HEK293 (cell line): Measurements from ENCODE around the gene FSHR.

Experiments
- CTCF ChIA-PET: fragments of 350-600 bp; formaldehyde crosslinking; extraction: SDS; loops from one replicate; lab custom pipeline; 2021; ENCODE audit warnings: antibody characterized with exemption; lab: Yijun Ruan, JAX
- POLR2A ChIA-PET: fragments of 300-600 bp; formaldehyde crosslinking; extraction: SDS; loops from one replicate; lab custom pipeline; 2020; ENCODE audit warnings: antibody characterized with exemption, inconsistent platforms; lab: Yijun Ruan, JAX
- H3K27ac ChIP-seq: fragments of 200-500 bp; sonication (Bioruptor generic); 2 replicates; pipeline ENCODE4 v1.5.1; 2014; ENCODE audit warnings: low read depth, low read length, control low read depth, inconsistent platforms; ENCODE audit errors: extremely low read depth
- H3K36me3 ChIP-seq, 2 experiments: fragments of 200-500 bp in 1 of 2; sonication (Bioruptor generic) in 1 of 2; 1 replicate in 1 of 2; 2 replicates in 1 of 2; pipeline ENCODE4 v1.5.1; 2014 to 2017; ENCODE audit warnings: inconsistent platforms in 2 of 2, low read length in 2 of 2; ENCODE audit not compliant: control insufficient read depth in 2 of 2, insufficient read depth in 1 of 2
- H3K4me1 ChIP-seq: fragments of 200-500 bp; sonication (Bioruptor generic); 2 replicates; pipeline ENCODE4 v1.5.1; 2014; ENCODE audit warnings: mild to moderate bottlenecking, low read length, inconsistent platforms; ENCODE audit not compliant: control insufficient read depth, insufficient read depth
- H3K4me3 ChIP-seq: 2 replicates; pipeline ENCODE4 v1.5.1; 2011; ENCODE audit warnings: low read depth, mild to moderate bottlenecking, control low read depth, low read length, moderate library complexity
- H3K9me3 ChIP-seq: fragments of 200-500 bp; sonication (Bioruptor generic); 2 replicates; pipeline ENCODE4 v1.5.1; 2014; ENCODE audit warnings: low read depth, low read length, inconsistent platforms; ENCODE audit not compliant: control insufficient read depth, insufficient read depth
- CTCF ChIP-seq: fragments of 450-650 bp; formaldehyde crosslinking; IDR thresholded peaks from 2 replicates; pipeline ENCODE4 v1.5.1; 2016; ENCODE audit warnings: missing biosample characterization, missing genetic modification characterization
- FEZF1 ChIP-seq: fragments of 450-650 bp; formaldehyde crosslinking; IDR thresholded peaks from 2 replicates; pipeline ENCODE4 v1.5.1; 2016; ENCODE audit warnings: missing biosample characterization, missing genetic modification characterization
- REPIN1 ChIP-seq: fragments of 450-650 bp; formaldehyde crosslinking; IDR thresholded peaks from 2 replicates; pipeline ENCODE4 v1.5.1; 2017; ENCODE audit warnings: missing biosample characterization, missing genetic modification characterization, low read depth
- TSHZ1 ChIP-seq: fragments of 450-650 bp; formaldehyde crosslinking; IDR thresholded peaks from 2 replicates; pipeline ENCODE4 v1.5.1; 2016; ENCODE audit warnings: missing biosample characterization, missing genetic modification characterization, borderline replicate concordance
- ZBTB20 ChIP-seq: fragments of 450-650 bp; formaldehyde crosslinking; IDR thresholded peaks from 2 replicates; pipeline ENCODE4 v1.5.1; 2016; ENCODE audit warnings: missing biosample characterization, missing genetic modification characterization
- ZFP41 ChIP-seq: fragments of 450-650 bp; formaldehyde crosslinking; IDR thresholded peaks from 2 replicates; pipeline ENCODE4 v1.5.1; 2016; ENCODE audit warnings: missing biosample characterization, missing genetic modification characterization, borderline replicate concordance
- ZFP69B ChIP-seq: fragments of 450-650 bp; formaldehyde crosslinking; IDR thresholded peaks from 2 replicates; pipeline ENCODE4 v1.5.1; 2016; ENCODE audit warnings: missing biosample characterization, missing genetic modification characterization
- ZNF19 ChIP-seq: fragments of 450-650 bp; formaldehyde crosslinking; IDR thresholded peaks from 2 replicates; pipeline ENCODE4; 2016; ENCODE audit warnings: missing biosample characterization, missing genetic modification characterization, low read depth
- ZNF214 ChIP-seq: fragments of 450-650 bp; formaldehyde crosslinking; IDR thresholded peaks from 2 replicates; pipeline ENCODE4 v1.5.1; 2017; ENCODE audit warnings: missing biosample characterization, mild to moderate bottlenecking, missing genetic modification characterization, borderline replicate concordance
- ZNF223 ChIP-seq: fragments of 450-650 bp; formaldehyde crosslinking; IDR thresholded peaks from 2 replicates; pipeline ENCODE4 v1.5.1; 2016; ENCODE audit warnings: missing biosample characterization, missing genetic modification characterization
- ZNF23 ChIP-seq: fragments of 450-650 bp; formaldehyde crosslinking; IDR thresholded peaks from 2 replicates; pipeline ENCODE4 v1.5.1; 2016; ENCODE audit warnings: missing biosample characterization, missing genetic modification characterization, borderline replicate concordance
- ZNF24 ChIP-seq: fragments of 450-650 bp; formaldehyde crosslinking; IDR thresholded peaks from 2 replicates; pipeline ENCODE4 v1.5.1; 2016; ENCODE audit warnings: missing biosample characterization, missing genetic modification characterization
- ZNF391 ChIP-seq: fragments of 450-650 bp; formaldehyde crosslinking; IDR thresholded peaks from 2 replicates; pipeline ENCODE4 v1.5.1; 2016; ENCODE audit warnings: low read depth, missing biosample characterization, missing genetic modification characterization, borderline replicate concordance
- ZNF600 ChIP-seq: fragments of 450-650 bp; formaldehyde crosslinking; IDR thresholded peaks from 2 replicates; pipeline ENCODE4 v1.5.1; 2016; ENCODE audit warnings: missing biosample characterization, missing genetic modification characterization
- ZNF629 ChIP-seq: fragments of 450-650 bp; formaldehyde crosslinking; IDR thresholded peaks from 2 replicates; pipeline ENCODE4 v1.5.1; 2017; ENCODE audit warnings: missing biosample characterization, missing genetic modification characterization
- ZNF645 ChIP-seq: fragments of 450-650 bp; formaldehyde crosslinking; IDR thresholded peaks from 2 replicates; pipeline ENCODE4; 2016; ENCODE audit warnings: missing biosample characterization, missing genetic modification characterization
- ZNF658 ChIP-seq: fragments of 450-650 bp; formaldehyde crosslinking; IDR thresholded peaks from 2 replicates; pipeline ENCODE4; 2016; ENCODE audit warnings: missing biosample characterization, missing genetic modification characterization
- ZNF664 ChIP-seq: fragments of 450-650 bp; formaldehyde crosslinking; IDR thresholded peaks from 2 replicates; pipeline ENCODE4 v1.5.1; 2016; ENCODE audit warnings: missing biosample characterization, missing genetic modification characterization
- ZSCAN30 ChIP-seq: fragments of 450-650 bp; IDR thresholded peaks from 2 replicates; pipeline ENCODE4 v1.5.1; 2018; ENCODE audit warnings: missing biosample characterization, mild to moderate bottlenecking, missing genetic modification characterization, moderate library complexity
- ZXDB ChIP-seq: fragments of 450-650 bp; formaldehyde crosslinking; IDR thresholded peaks from 2 replicates; pipeline ENCODE4 v1.5.1; 2016; ENCODE audit warnings: missing biosample characterization, missing genetic modification characterization

The FSHR gene

DNA sequence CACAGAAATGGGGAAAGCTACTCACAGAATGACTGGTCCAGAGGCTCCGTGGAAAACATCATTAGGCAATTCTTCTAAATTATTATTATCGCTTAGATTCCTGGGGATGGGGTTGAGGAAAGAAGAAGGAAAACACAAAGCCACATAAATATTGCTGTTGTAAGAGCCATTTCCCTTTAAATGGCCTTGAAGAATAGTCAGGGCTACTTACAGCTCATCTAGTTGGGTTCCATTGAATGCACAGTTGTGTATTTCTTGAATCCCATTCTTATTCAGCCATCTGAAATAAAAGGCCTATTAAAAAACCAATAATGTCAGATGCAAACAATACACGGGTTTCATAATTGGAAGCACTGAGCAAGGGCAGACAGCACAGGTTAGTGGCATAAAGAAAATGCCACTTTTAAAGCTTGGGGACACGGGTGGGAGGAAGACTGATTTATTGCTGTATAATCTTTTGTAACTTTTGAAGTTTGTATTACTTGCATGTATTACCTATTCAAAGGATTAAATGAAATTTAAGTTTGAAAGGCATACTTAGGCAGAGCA is 171.4 kb downstream of the FSHR start (continued):
- TF ChIP-seq TSHZ1 (tag by site-specific recombination) (no peak), ZNF19 (tag by site-specific recombination) (no peak)

DNA sequence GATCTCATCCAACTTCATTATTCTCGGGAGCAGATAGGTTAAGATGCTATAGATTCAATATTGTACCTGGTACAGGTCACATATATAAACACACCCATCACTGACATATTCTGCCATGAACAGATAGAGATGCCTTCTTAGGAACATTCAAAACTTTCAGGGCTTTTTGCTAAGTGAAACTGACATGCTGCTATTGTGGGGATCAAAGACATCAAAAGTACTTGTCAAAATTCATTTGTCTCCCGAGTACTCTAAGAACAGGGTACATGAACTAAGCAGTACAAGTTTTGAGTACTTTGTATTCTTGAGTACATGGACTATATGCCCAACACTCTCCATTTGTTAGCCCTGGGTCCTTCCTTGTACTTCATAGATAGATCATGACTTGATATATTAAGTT is 173.5 kb downstream of the FSHR start:
- ChIA-PET CTCF (interaction anchor here (0.7 kb wide), 1 partner anchor 1235 kb away, joined by 3 read pairs; no protein-coding TSS in a partner anchor), POLR2A (no interaction called here)
- Histone ChIP-seq H3K4me1 (no peaks in the 10 kb centered on the region), H3K36me3 (no peaks in the 10 kb centered on the region), H3K9me3 (no peaks in the 10 kb centered on the region), H3K27ac (no peak overlapping the region), H3K4me3 (no peak overlapping the region)
- TF ChIP-seq ZNF214 (tag by site-specific recombination) (no peak), ZXDB (no peak), ZNF645 (tag by site-specific recombination) (no peak), ZNF24 (tag by site-specific recombination) (no peak), ZNF658 (tag by site-specific recombination) (no peak), ZBTB20 (no peak), REPIN1 (tag by site-specific recombination) (no peak), FEZF1 (tag by site-specific recombination) (no peak), TSHZ1 (tag by site-specific recombination) (no peak), ZSCAN30 (tag by site-specific recombination) (no peak), ZNF600 (no peak), ZNF391 (tag by site-specific recombination) (no peak), ZNF23 (no peak), ZFP41 (no peak), ZFP69B (tag by site-specific recombination) (no peak), ZNF223 (tag by site-specific recombination) (no peak), CTCF (tag by site-specific recombination) (no peak), ZNF664 (tag by site-specific recombination) (no peak), ZNF629 (tag by site-specific recombination) (no peak)
